K562 (cell line): ENCODE results near the gene ANO9. TPM values are rescaled to one million over a fixed set of nuclear protein-coding genes. Genes with fewer than 3 reads are reported as not detected.
A peak's percentile ranks its signal among the peaks of the same experiment; 100 is the strongest.

Source experiments
- ATAC-seq: fragments of 200-7000 bp; cut with Tn5 transposase; 3 replicates; pipeline ENCODE4 v1.9.1; 2020; ENCODE audit warnings: moderate library complexity
- BruUV-seq: library from RNA; stranded (reverse); fragments of 400-500 nt; replicated peaks from 2 replicates; lab custom pipeline; 2021; lab: Mats Ljungman, UMichigan
- CTCF ChIA-PET: fragments of 300-600 bp; formaldehyde crosslinking; extraction: SDS; loops from one replicate; lab custom pipeline; 2021; ENCODE audit warnings: low intra/inter-chr PET ratio; lab: Yijun Ruan, JAX
- POLR2A ChIA-PET: fragments of 300-600, 350-650 bp; sonication (Branson Sonifier 250); formaldehyde crosslinking; extraction: SDS; loops from one replicate; lab custom pipeline; 2021; ENCODE audit warnings: antibody characterized with exemption, inconsistent platforms; lab: Yijun Ruan, JAX
- DNase-seq, 4 experiments: peaks; one replicate each; pipeline versions ENCODE4 v3.0.0 to v3.0.0-alpha.2; 2011 to 2018; ENCODE audit warnings: low spot score in 3 of 4, mixed read lengths in 3 of 4; ENCODE audit errors: extremely low read depth in 1 of 4
- FAIRE-seq: peaks from 2 replicates; lab custom pipeline; 2011; peaks lifted over from hg19 to GRCh38; lab: Jason Lieb, UNC
- H2AFZ ChIP-seq: 2 replicates; pipeline ENCODE4 v1.6.0; 2011; ENCODE audit warnings: low read depth, low read length, control low read depth, inconsistent platforms
- H3K27ac ChIP-seq: fragments of 200-600 bp; 3 replicates; pipeline ENCODE4 v1.8.0; 2011; ENCODE audit warnings: low read depth, mild to moderate bottlenecking, control low read depth, inconsistent platforms, low read length, moderate library complexity, mixed read lengths; ENCODE audit errors: extremely low read depth
- H3K27me3 ChIP-seq, 2 experiments: fragments of 300-600 bp in 1 of 2; 2 replicates in 1 of 2; 3 replicates in 1 of 2; pipeline versions ENCODE4 v1.6.0 to v1.8.0; 2011; ENCODE audit warnings: inconsistent platforms in 2 of 2, low read length in 2 of 2, mild to moderate bottlenecking in 1 of 2, mixed read lengths in 1 of 2, moderate library complexity in 1 of 2; ENCODE audit not compliant: control insufficient read depth in 2 of 2, insufficient read depth in 2 of 2
- H3K36me3 ChIP-seq: fragments of 300-600 bp; 3 replicates; pipeline ENCODE4 v1.8.0; 2011; ENCODE audit warnings: mild to moderate bottlenecking, low read length, inconsistent platforms; ENCODE audit not compliant: control insufficient read depth, insufficient read depth
- H3K4me1 ChIP-seq, 2 experiments: fragments of 200-600 bp in 1 of 2; replicated peaks in 1 of 2; 2 replicates in 1 of 2; 3 replicates in 1 of 2; pipeline versions ENCODE4 v1.5.1 to v1.8.0; 2011; ENCODE audit warnings: inconsistent platforms in 2 of 2, low read length in 2 of 2, mild to moderate bottlenecking in 1 of 2, mixed read lengths in 1 of 2, moderate library complexity in 1 of 2; ENCODE audit not compliant: control insufficient read depth in 2 of 2, insufficient read depth in 2 of 2
- H3K4me2 ChIP-seq: 2 replicates; pipeline ENCODE4 v1.6.1; 2011; ENCODE audit warnings: low read length, control low read depth, inconsistent platforms, mixed read lengths; ENCODE audit not compliant: insufficient read depth
- H3K4me3 ChIP-seq: fragments of 200-600 bp; sonication (generic), shearing (Covaris generic); 2 replicates; pipeline ENCODE4 v1.5.1; 2016; ENCODE audit warnings: control low read depth, inconsistent platforms
- H3K79me2 ChIP-seq: fragments of 200-600 bp; 3 replicates; pipeline ENCODE4 v1.8.0; 2011; ENCODE audit warnings: low read length, inconsistent platforms; ENCODE audit not compliant: control insufficient read depth, insufficient read depth
- H3K9ac ChIP-seq, 2 experiments: 2 replicates each; pipeline versions ENCODE4 v1.6.0 to v1.6.1; 2011; ENCODE audit warnings: low read depth in 2 of 2, low read length in 2 of 2, control low read depth in 1 of 2, inconsistent platforms in 1 of 2, mild to moderate bottlenecking in 1 of 2, mixed read lengths in 1 of 2; ENCODE audit not compliant: insufficient read depth in 1 of 2
- H3K9me1 ChIP-seq: one replicate; pipeline ENCODE4 v1.6.0; 2011; ENCODE audit warnings: inconsistent platforms, mild to moderate bottlenecking, low read length, moderate library complexity; ENCODE audit not compliant: control insufficient read depth, insufficient read depth
- H3K9me3 ChIP-seq: replicated peaks from 2 replicates; pipeline ENCODE4 v1.5.1; 2011; ENCODE audit warnings: low read depth, low read length, inconsistent platforms; ENCODE audit not compliant: control insufficient read depth, insufficient read depth
- H4K20me1 ChIP-seq: replicated peaks from 2 replicates; pipeline ENCODE4 v1.6.1; 2011; ENCODE audit warnings: low read length, inconsistent platforms, mixed read lengths; ENCODE audit not compliant: control insufficient read depth, insufficient read depth
- JUN ChIP-seq, 2 experiments: sonication (generic) in 1 of 2; formaldehyde crosslinking in 1 of 2; IDR thresholded peaks; 2 replicates each; pipeline versions ENCODE4 v1.6.1 to v1.8.0; 2012 to 2022; ENCODE audit warnings: borderline replicate concordance in 2 of 2, mild to moderate bottlenecking in 2 of 2, improper control_type of control experiment in 1 of 2, low read depth in 1 of 2, low read length in 1 of 2, missing genetic modification reagents in 1 of 2
- KDM5B ChIP-seq: fragments of 200-600 bp; sonication (generic); IDR thresholded peaks from 2 replicates; pipeline ENCODE4 v1.6.1; 2012; ENCODE audit warnings: low read depth, mild to moderate bottlenecking, moderate library complexity, low read length, control low read depth, inconsistent platforms; ENCODE audit not compliant: insufficient replicate concordance
- MCM2 ChIP-seq: fragments of 450-650 bp; IDR thresholded peaks from 2 replicates; pipeline ENCODE4 v1.6.1; 2017; ENCODE audit warnings: low read depth, mild to moderate bottlenecking
- SUPT5H ChIP-seq: fragments of 450-650 bp; IDR thresholded peaks from 2 replicates; pipeline ENCODE4 v1.6.1; 2016
- TBL1XR1 ChIP-seq, 2 experiments: IDR thresholded peaks; 2 replicates each; pipeline ENCODE4 v1.6.1; 2012; ENCODE audit warnings: improper control_type of control experiment in 2 of 2, low read length in 2 of 2, mild to moderate bottlenecking in 1 of 2
- TCF15 ChIP-seq: fragments of 250-450 bp; sonication (Bioruptor Pico); IDR thresholded peaks from 2 replicates; pipeline ENCODE4 v1.8.0; 2022; ENCODE audit warnings: moderate library complexity, mild to moderate bottlenecking, inconsistent platforms
- UBTF ChIP-seq, 2 experiments: IDR thresholded peaks; 2 replicates each; pipeline ENCODE4 v1.6.1; 2012; ENCODE audit warnings: improper control_type of control experiment in 2 of 2, low read depth in 2 of 2, low read length in 2 of 2, borderline replicate concordance in 1 of 2
- ZNF263 ChIP-seq: sonication (generic); formaldehyde crosslinking; IDR thresholded peaks from 2 replicates; pipeline ENCODE4 v1.8.0; 2022; ENCODE audit warnings: mild to moderate bottlenecking, missing genetic modification reagents, borderline replicate concordance
- WGBS: fragments of 100-300 bp; shearing (Covaris generic); methylation state at CpG from one replicate; pipeline ENCODE4 v1.1.6; 2016; ENCODE audit warnings: low coverage, mixed read lengths; ENCODE audit not compliant: insufficient coverage; ENCODE audit errors: missing lambda C conversion rate; 5-methylcytosine and 5-hydroxymethylcytosine counted together
- in situ Hi-C: fragments of 300-500 bp; cut with MboI; formaldehyde crosslinking; loops from 4 replicates; pipeline ENCODE4 v1.15.0; 2018; ENCODE audit warnings: inconsistent platforms, mixed read lengths
- intact Hi-C: fragments of 100-400 bp; cut with micrococcal nuclease; formaldehyde crosslinking; loops from 2 replicates; pipeline ENCODE4 v1.14.2; 2022
- polyA plus RNA-seq, 8 experiments: library from polyadenylated mRNA; depleted of rRNA in 4 of 8; stranded (reverse) in 5 of 8; unstranded in 3 of 8; fragments of >200 nt; fragmentation: Nextera tagmentation in 2 of 8; fragmentation: Illumina TruSeq in 1 of 8; extraction: Ambion mirVana in 2 of 8; extraction: Trizol in 1 of 8; gene quantifications; 2 replicates each; pipeline versions ENCODE4 v1.2.1 to v1.2.3, GENCODE V29; 2011 to 2014; ENCODE audit warnings: inconsistent platforms in 1 of 8, missing spikeins in 1 of 8
- total RNA-seq, 7 experiments: library from RNA; depleted of rRNA in 6 of 7; stranded (reverse); fragments of >200 nt in 6 of 7; fragmentation: Illumina TruSeq in 2 of 7; extraction: Trizol in 2 of 7; gene quantifications; 2 replicates each; pipeline versions ENCODE4 v1.2.1 to v1.2.3, GENCODE V29; 2011 to 2021; ENCODE audit warnings: low replicate concordance in 1 of 7

Gene ANO9
- total and polyA plus RNA-seq, 9 of the 15 experiments (the other 6 are each of a cell fraction or from before 2014, with no cell fraction given), result 0.20 to 14.5 (median 4.5) TPM

- peak; percentile 95 to 99; a peak in 3 of 4 replicates for TF ChIP-seq UBTF (IDR thresholded peaks at IDR 0.05; ENCODE audit: borderline replicate concordance in 1 of 2, low read depth in 2 of 2, low read length in 2 of 2)
- peak in 1 of 2 experiments; percentile 61; a peak in 2 of 4 replicates for TF ChIP-seq TBL1XR1 (IDR thresholded peaks at IDR 0.05; ENCODE audit: low read length in 2 of 2)
- TF ChIP-seq MCM2, result no peak
Measured at GRCh38 chr11:460331-461199, 18.8 kb upstream of the ANO9 start (continued).

GRCh38 chr11:459511-460220 lies 17.9 kb upstream of the ANO9 start:
- FAIRE-seq (no peak), DNase-seq (no peak), ATAC-seq (no peak; the same call in 2 of the 3 replicates)
- TF ChIP-seq SUPT5H (peak; percentile 14; the same call in 1 of the 2 replicates), KDM5B (peak; percentile 10), JUN (IDR thresholded peaks at IDR 0.05; ENCODE audit: borderline replicate concordance, low read depth, low read length) (no peak), JUN (CRISPR knock-in tag; IDR thresholded peaks at IDR 0.05; ENCODE audit: borderline replicate concordance) (0 out of 2 replicates have a peak, but pooled peaks have one; percentile 27), TCF15 (CRISPR knock-in tag) (no peak), ZNF263 (peak; percentile 12; the same call in 1 of the 2 replicates)
- Histone ChIP-seq H3K79me2 (peaks cover 73% of the 10 kb centered on the region), H3K4me1 (peaks cover 28 to 61% of the 10 kb centered on the region in 2 experiments), H3K27ac (peak overlapping the region; percentile 81), H2AFZ (no peak overlapping the region), H3K4me3 (no peak overlapping the region; the same call in 1 of the 2 replicates), H3K9me1 (no peaks in the 10 kb centered on the region), H3K4me2 (peak overlapping the region; percentile 74), H3K27me3 (no peaks in the 10 kb centered on the region), H3K36me3 (peaks cover 78% of the 10 kb centered on the region), H4K20me1 (peaks cover 10% of the 10 kb centered on the region; the same call in 1 of the 2 replicates), H3K9me3 (no peaks in the 10 kb centered on the region), H3K9ac (peak overlapping the region; percentile 63 to 90)
- POLR2A ChIA-PET, result interaction anchor here (0.6 to 3.1 kb wide), 8 partner anchors 8 to 254 kb away, joined by 3 to 16 read pairs (median 4); partner anchors contain the start of genes BET1L, HRAS, RIC8A and RNH1
- intact Hi-C loops (loop anchor here (2.0 kb wide), 1 partner anchor 45 kb away; no protein-coding TSS in a partner anchor), in situ Hi-C loops (no loop called here)
- CTCF ChIA-PET, result no interaction called here
- no TSS peak for BruUV-seq
- 68% methylated on average over 24 of the region's 24 CpGs for WGBS
